ENCODE results near the gene RBM47.
"Not testable (repeated sequence)": the region's sequence is repeated elsewhere in the genome, so short reads cannot be mapped to it uniquely, and the experiment has no call there.

The RBM47 gene

GRCh38 chr4:40629401-40630334 lies at the start of gene RBM47:
Gene RBM47, minus strand, starts transcription at chr4:40629864. Its CDS starts 190,971 bp downstream, at chr4:40438893.
- peak; percentile 17 for DNase-seq

GRCh38 chr4:40678421-40678820 lies 48.8 kb upstream of the RBM47 start:
- DNase-seq, result no peak

GRCh38 chr4:40675166-40675565 lies 45.5 kb upstream of the RBM47 start:
- DNase-seq, result no peak

GRCh38 chr4:40672528-40673522 lies 43.2 kb upstream of the RBM47 start:
- DNase-seq, result no peak

GRCh38 chr4:40669504-40669903 lies 39.8 kb upstream of the RBM47 start:
- DNase-seq, result no peak

GRCh38 chr4:40665842-40666241 lies 36.2 kb upstream of the RBM47 start:
- no peak for DNase-seq

GRCh38 chr4:40662962-40663604 lies 33.4 kb upstream of the RBM47 start:
- DNase-seq, result no peak

GRCh38 chr4:40661803-40662202 lies 32.1 kb upstream of the RBM47 start:
- no peak for DNase-seq

- no peak for DNase-seq
Measured at GRCh38 chr4:40656201-40656863, 26.7 kb upstream of the RBM47 start.

- DNase-seq, result no peak
Measured at GRCh38 chr4:40651280-40651679, 21.6 kb upstream of the RBM47 start.

GRCh38 chr4:40649321-40649720 lies 19.7 kb upstream of the RBM47 start:
- DNase-seq, result no peak

- DNase-seq, result no peak
Measured at GRCh38 chr4:40648742-40649281, 19.1 kb upstream of the RBM47 start.

- no peak for DNase-seq
Measured at GRCh38 chr4:40648131-40648530, 18.5 kb upstream of the RBM47 start.

- DNase-seq, result no peak
Measured at GRCh38 chr4:40645586-40645985, 15.9 kb upstream of the RBM47 start.

- no peak for DNase-seq
Measured at GRCh38 chr4:40632080-40632479, 2.4 kb upstream of the RBM47 start.

GRCh38 chr4:40630335-40631021 lies 814 bp upstream of the RBM47 start:
- DNase-seq, result peak; percentile 3

- no peak for DNase-seq
Measured at GRCh38 chr4:40628888-40629287, 776 bp downstream of the RBM47 start.

GRCh38 chr4:40628407-40628806 lies 1.3 kb downstream of the RBM47 start:
- not testable (repeated sequence) for DNase-seq

GRCh38 chr4:40627540-40627939 lies 2.1 kb downstream of the RBM47 start:
- no peak for DNase-seq

GRCh38 chr4:40626183-40626990 lies 3.3 kb downstream of the RBM47 start:
- no peak for DNase-seq
